Hepatic stellate cell (primary cell): ENCODE measurements around the gene MBNL2.
"Not testable (repeated sequence)": the region's sequence is repeated elsewhere in the genome, so short reads cannot be mapped to it uniquely, and the experiment has no call there.

Experiments used
- DNase-seq: peaks from one replicate; pipeline ENCODE4 v3.0.0; 2011; ENCODE audit warnings: low spot score

Gene MBNL2

GRCh38 chr13:97221989-97222700 is at the start of gene MBNL2:
Gene MBNL2 (plus strand): TSS chr13:97222333. CDS start chr13:97276236, 53,903 bp downstream.
- DNase-seq, result peak; percentile 80

- DNase-seq, result peak; percentile 8
These were observed 47.5 kb upstream of the MBNL2 start for GRCh38 chr13:97174638-97175037.

- DNase-seq, result no peak
These were observed 47.1 kb upstream of the MBNL2 start for GRCh38 chr13:97175041-97175440.

- DNase-seq, result no peak
These were observed 42.6 kb upstream of the MBNL2 start for GRCh38 chr13:97179501-97179900.

- DNase-seq, result no peak
These were observed 39.8 kb upstream of the MBNL2 start for GRCh38 chr13:97182111-97182890.

GRCh38 chr13:97185291-97185690 is 36.8 kb upstream of the MBNL2 start:
- DNase-seq, result no peak

- DNase-seq, result no peak
These were observed 36.4 kb upstream of the MBNL2 start for GRCh38 chr13:97185751-97186150.

GRCh38 chr13:97188207-97188606 is 33.9 kb upstream of the MBNL2 start:
- no peak for DNase-seq

GRCh38 chr13:97189928-97190327 is 32.2 kb upstream of the MBNL2 start:
- DNase-seq, result no peak

- DNase-seq, result no peak
These were observed 31.0 kb upstream of the MBNL2 start for GRCh38 chr13:97191142-97191541.

- no peak for DNase-seq
These were observed 30.5 kb upstream of the MBNL2 start for GRCh38 chr13:97191615-97192014.

- no peak for DNase-seq
These were observed 30.0 kb upstream of the MBNL2 start for GRCh38 chr13:97192166-97192565.

GRCh38 chr13:97193577-97193976 is 28.6 kb upstream of the MBNL2 start:
- DNase-seq, result no peak

GRCh38 chr13:97194479-97194878 is 27.7 kb upstream of the MBNL2 start:
- peak; percentile 15 for DNase-seq

GRCh38 chr13:97196340-97196739 is 25.8 kb upstream of the MBNL2 start:
- no peak for DNase-seq

GRCh38 chr13:97198753-97199152 is 23.4 kb upstream of the MBNL2 start:
- DNase-seq, result no peak

- DNase-seq, result no peak
These were observed 22.7 kb upstream of the MBNL2 start for GRCh38 chr13:97199451-97199850.

- DNase-seq, result no peak
These were observed 21.8 kb upstream of the MBNL2 start for GRCh38 chr13:97200081-97200942.

- DNase-seq, result no peak
These were observed 19.4 kb upstream of the MBNL2 start for GRCh38 chr13:97202761-97203160.

- DNase-seq, result no peak
These were observed 16.7 kb upstream of the MBNL2 start for GRCh38 chr13:97205465-97205864.

- peak; percentile 48 for DNase-seq
These were observed 16.2 kb upstream of the MBNL2 start for GRCh38 chr13:97205982-97206381.

- DNase-seq, result not testable (repeated sequence)
These were observed 14.9 kb upstream of the MBNL2 start for GRCh38 chr13:97207252-97207651.

GRCh38 chr13:97211300-97211699 is 10.8 kb upstream of the MBNL2 start:
- DNase-seq, result no peak
